ACHN (cell line): ENCODE measurements around the gene RCAN1.

ENCODE experiments used
- DNase-seq: peaks from one replicate; pipeline ENCODE4 v3.0.0-alpha.2; 2015
- in situ Hi-C: cut with HindIII; loops from 2 replicates; pipeline ENCODE4 v1.10.0; 2017; ENCODE audit warnings: low sequenced_read_pairs, low pct_ligation_motif_present, low pct_unique_long_range_greater_than_20kb

The RCAN1 gene

GRCh38 chr21:34526618-34527290 is 88.2 kb downstream of the RCAN1 start:
- in situ Hi-C loops: no loop called here
- peak; percentile 94 for DNase-seq

- in situ Hi-C loops: no loop called here
- DNase-seq: peak; percentile 25
Measured at GRCh38 chr21:34526241-34526617, 88.7 kb downstream of the RCAN1 start.

DNA sequence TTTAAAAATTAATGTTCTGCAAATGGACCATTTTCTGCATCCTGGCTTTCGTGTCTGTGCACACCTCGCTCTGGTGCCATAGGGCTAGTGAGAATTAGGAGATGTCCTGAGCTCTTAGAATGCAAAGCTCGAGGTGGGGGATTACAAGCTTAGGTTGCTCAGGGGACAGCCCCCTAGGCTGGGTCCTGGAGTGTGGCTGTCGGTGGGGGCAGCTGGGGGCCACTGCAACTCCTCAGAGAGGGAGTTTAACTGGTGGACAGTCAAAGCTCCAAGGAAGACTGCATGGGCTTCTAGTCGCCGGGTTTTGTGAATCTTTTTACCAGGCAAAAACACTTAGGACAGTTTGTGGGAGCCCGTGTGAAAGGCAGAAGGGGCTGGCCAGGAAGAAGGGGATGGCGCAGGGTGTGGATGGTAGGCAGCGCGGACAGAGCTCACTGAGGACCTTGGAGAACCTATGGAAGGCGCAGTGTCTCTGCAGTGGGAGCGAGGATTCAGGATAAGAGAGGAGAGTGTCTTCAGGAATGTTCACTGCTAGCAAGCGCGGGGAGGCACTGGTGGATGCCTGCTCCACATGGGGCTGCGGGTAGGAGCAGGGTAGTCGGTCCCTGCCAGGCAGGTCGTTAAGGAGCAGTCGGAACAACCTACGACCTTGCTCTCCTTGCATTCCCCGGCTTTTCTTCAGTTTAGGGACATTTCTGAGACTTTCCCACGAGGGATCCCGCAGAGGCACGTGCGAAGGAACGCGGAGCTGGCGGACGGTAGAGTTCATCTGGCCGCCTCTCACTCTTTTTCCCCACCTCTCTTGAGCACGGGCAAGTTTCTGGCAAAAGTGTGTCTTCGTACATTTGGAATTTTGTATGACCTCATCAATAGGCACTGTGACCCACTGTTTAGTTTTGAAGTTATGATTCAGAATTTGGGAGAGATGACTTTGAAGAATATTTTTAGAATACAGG is 90.0 kb downstream of the RCAN1 start:
- DNase-seq: peak; percentile 7
- in situ Hi-C loops: no loop called here

GRCh38 chr21:34523019-34523555 is 91.8 kb downstream of the RCAN1 start:
- in situ Hi-C loops: no loop called here
- DNase-seq: no peak

- no peak for DNase-seq
- in situ Hi-C loops: no loop called here
Measured at GRCh38 chr21:34522284-34522683, 92.6 kb downstream of the RCAN1 start.

- in situ Hi-C loops: no loop called here
- no peak for DNase-seq
Measured at GRCh38 chr21:34521561-34521960, 93.4 kb downstream of the RCAN1 start.

DNA sequence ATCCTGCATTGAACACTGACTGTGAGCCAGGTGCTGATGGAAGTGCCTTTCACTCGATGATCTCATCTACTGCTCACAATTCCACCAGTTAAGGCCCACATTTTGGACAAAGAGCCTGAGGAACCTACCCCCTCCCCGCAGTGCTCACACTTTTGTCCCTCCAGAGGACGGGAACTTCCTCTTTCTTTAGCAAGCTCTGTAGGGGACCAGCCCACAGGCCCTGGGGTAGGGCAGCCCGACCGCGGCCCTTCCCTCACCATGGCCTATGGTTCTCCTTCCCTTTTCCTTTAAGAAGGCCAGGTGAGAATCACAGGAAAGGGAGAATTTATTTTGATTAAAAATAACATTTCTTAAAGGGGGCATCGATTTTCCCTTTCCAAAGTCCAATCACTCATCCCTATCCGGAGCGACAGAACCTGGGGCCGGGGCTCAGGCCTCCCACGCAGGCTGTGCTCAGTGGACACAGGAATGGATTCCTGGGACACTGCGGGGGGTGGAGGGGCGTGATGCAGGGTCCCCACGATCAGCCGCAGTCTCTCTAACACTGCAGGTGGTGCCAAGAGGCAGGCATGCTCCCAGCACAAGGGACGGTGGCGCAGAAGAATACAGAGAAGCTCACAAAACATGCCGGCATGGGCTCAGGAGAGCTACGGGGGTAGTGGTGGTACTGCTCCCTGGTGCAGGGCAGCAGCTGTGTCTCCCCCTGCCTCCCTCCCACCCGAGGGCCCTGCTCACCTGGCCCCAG is 94.0 kb downstream of the RCAN1 start:
- in situ Hi-C loops: no loop called here
- DNase-seq: no peak

GRCh38 chr21:34520281-34520680 is 94.6 kb downstream of the RCAN1 start:
- in situ Hi-C loops: no loop called here
- no peak for DNase-seq

- in situ Hi-C loops: no loop called here
- DNase-seq: no peak
Measured at GRCh38 chr21:34519694-34520093, 95.2 kb downstream of the RCAN1 start.

GRCh38 chr21:34519016-34519415 is 95.9 kb downstream of the RCAN1 start:
- in situ Hi-C loops: no loop called here
- DNase-seq: no peak

GRCh38 chr21:34518301-34518700 is 96.6 kb downstream of the RCAN1 start:
- no peak for DNase-seq
- in situ Hi-C loops: no loop called here

GRCh38 chr21:34517491-34518245 is 97.2 kb downstream of the RCAN1 start:
- in situ Hi-C loops: no loop called here
- peak; percentile 14 for DNase-seq

GRCh38 chr21:34517039-34517438 is 97.9 kb downstream of the RCAN1 start:
- in situ Hi-C loops: no loop called here
- DNase-seq: no peak

DNA sequence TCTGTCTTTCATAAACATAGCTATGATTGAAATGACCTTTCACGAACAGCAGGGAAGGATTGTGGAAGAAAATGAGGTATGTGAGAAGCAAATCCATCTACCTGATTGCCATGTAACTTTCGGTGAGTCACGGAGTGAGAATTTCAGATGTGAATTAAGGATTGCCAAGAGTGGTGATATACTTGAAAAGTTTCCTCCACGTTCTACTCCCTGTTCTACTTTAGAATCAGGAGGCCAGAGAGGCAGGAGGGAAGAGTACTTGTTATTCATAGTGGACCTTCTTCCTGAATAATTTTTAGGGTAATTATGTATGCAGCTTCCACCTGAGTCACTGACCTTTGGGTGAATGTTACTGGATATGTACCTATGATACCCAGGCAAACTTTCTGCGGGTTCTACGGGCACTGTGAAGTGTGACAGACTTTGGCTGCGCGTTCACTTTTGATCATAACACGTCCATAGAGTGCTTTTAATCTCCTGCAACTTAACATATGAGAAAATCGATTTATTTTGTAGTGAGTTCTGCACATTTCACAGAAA is 100.3 kb downstream of the RCAN1 start:
- no peak for DNase-seq
- in situ Hi-C loops: no loop called here

GRCh38 chr21:34513129-34513675 is 101.7 kb downstream of the RCAN1 start:
- in situ Hi-C loops: no loop called here
- DNase-seq: no peak

DNA sequence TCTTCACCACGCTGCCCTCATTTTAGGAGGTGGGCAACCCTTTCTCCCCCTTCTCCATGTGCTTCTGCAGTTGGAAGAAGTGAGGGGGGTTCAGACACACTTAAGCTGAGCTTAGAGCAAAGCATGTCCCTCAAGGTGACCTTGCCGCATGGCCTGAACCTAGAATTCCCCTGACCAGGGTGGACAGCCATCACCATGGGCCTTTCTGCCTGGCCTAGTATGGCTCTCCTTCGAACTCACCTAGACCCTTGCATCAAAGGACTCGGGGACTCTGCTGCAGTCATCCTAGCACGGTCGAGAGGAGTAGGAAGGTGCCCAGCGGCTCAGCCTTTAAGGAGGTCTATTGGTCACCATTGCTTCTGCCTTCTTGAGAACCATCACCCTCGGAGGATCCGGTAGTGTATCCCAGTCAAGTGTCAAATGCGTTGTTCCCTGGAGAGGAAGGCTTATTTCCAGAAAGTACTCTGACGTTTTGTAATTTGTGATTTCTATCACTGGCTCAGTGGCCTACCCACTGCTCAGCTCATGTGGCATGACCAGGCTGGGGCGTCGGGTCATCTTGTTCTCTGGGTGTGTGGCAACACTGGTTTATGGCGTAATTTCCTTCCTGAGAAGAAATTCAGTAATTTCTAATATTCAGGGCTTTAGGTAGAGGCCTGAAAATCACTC is 103.0 kb downstream of the RCAN1 start, which contains the start of gene KCNE1:
KCNE1 (minus strand) TSS at position 424 of the 669 bp plus-strand sequence. CDS start 62,576 bp downstream, outside the sequence.
- in situ Hi-C loops: no loop called here
- DNase-seq: no peak

DNA sequence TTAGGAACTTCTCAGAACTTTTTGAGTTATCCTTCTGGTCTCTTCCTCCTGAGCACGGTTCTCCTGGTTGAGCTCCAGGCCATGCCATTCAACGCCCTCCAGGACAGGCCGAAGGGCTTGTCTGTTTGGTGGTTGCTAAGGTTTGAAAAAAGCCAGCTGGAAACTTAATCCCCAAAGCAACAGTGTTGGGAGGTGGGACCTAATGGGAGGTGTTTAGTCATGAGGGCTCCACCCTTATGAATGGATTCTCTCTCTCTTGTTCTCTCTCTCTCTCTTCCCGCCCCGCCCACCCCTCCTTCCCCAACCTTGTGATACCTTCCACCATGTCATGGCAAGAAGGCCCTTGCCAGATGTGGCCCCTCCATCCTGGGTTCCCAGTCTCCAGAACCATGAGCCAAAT is 103.7 kb downstream of the RCAN1 start:
- in situ Hi-C loops: no loop called here
- DNase-seq: no peak
